GM18519 (cell line): ENCODE data around the gene TAB2.
A peak's percentile ranks its signal among the peaks of the same experiment; 100 is the strongest.
"Not testable (repeated sequence)": the region's sequence is repeated elsewhere in the genome, so short reads cannot be mapped to it uniquely, and the experiment has no call there.

ENCODE experiments used
- ATAC-seq: cut with Tn5 transposase; IDR thresholded peaks from one replicate; pipeline ENCODE4 v1.9.1; 2021; ENCODE audit warnings: mild to moderate bottlenecking, moderate library complexity; ENCODE audit not compliant: unreplicated experiment, low FRiP score

The TAB2 gene

GRCh38 chr6:149311293-149311692, 6.2 kb upstream of the TAB2 start:
- no peak for ATAC-seq

- ATAC-seq: no peak
Measured at GRCh38 chr6:149311766-149312165, 5.7 kb upstream of the TAB2 start.

GRCh38 chr6:149313070-149313469, 4.4 kb upstream of the TAB2 start:
- no peak for ATAC-seq

GRCh38 chr6:149313861-149314260, 3.7 kb upstream of the TAB2 start:
- ATAC-seq: no peak

- ATAC-seq: no peak
Measured at GRCh38 chr6:149314325-149314905, 3.1 kb upstream of the TAB2 start.

- no peak for ATAC-seq
Measured at GRCh38 chr6:149316108-149316727, 1.3 kb upstream of the TAB2 start.

GRCh38 chr6:149316740-149317643, 520 bp upstream of the TAB2 start:
- ATAC-seq: peak; percentile 68

- no peak for ATAC-seq
Measured at GRCh38 chr6:149318581-149319286, 1.2 kb downstream of the TAB2 start.

GRCh38 chr6:149319422-149319821, 1.9 kb downstream of the TAB2 start:
- no peak for ATAC-seq

GRCh38 chr6:149320016-149320415, 2.5 kb downstream of the TAB2 start:
- ATAC-seq: not testable (repeated sequence)

- ATAC-seq: no peak
Measured at GRCh38 chr6:149320796-149321195, 3.3 kb downstream of the TAB2 start.

GRCh38 chr6:149323353-149323752, 5.8 kb downstream of the TAB2 start:
- no peak for ATAC-seq

- ATAC-seq: no peak
Measured at GRCh38 chr6:149323925-149324324, 6.4 kb downstream of the TAB2 start.

GRCh38 chr6:149324428-149324827, 6.9 kb downstream of the TAB2 start:
- no peak for ATAC-seq

GRCh38 chr6:149325648-149326236, 8.2 kb downstream of the TAB2 start:
- ATAC-seq: no peak

- ATAC-seq: no peak
Measured at GRCh38 chr6:149327638-149328037, 10.1 kb downstream of the TAB2 start.

- ATAC-seq: no peak
Measured at GRCh38 chr6:149328083-149328482, 10.6 kb downstream of the TAB2 start.

- no peak for ATAC-seq
Measured at GRCh38 chr6:149329529-149329928, 12.0 kb downstream of the TAB2 start.

GRCh38 chr6:149330133-149330532, 12.6 kb downstream of the TAB2 start:
- ATAC-seq: no peak

GRCh38 chr6:149331043-149331807, 13.7 kb downstream of the TAB2 start:
- no peak for ATAC-seq
